Measurements from ENCODE around the gene LAMC1. TPM values are rescaled to one million over a fixed set of nuclear protein-coding genes. Genes with fewer than 3 reads are reported as not detected.

The LAMC1 gene
- total and polyA plus RNA-seq, 2 donors (not counting 1 experiment from before 2014, with no cell fraction given) = 408 to 604 TPM

DNA sequence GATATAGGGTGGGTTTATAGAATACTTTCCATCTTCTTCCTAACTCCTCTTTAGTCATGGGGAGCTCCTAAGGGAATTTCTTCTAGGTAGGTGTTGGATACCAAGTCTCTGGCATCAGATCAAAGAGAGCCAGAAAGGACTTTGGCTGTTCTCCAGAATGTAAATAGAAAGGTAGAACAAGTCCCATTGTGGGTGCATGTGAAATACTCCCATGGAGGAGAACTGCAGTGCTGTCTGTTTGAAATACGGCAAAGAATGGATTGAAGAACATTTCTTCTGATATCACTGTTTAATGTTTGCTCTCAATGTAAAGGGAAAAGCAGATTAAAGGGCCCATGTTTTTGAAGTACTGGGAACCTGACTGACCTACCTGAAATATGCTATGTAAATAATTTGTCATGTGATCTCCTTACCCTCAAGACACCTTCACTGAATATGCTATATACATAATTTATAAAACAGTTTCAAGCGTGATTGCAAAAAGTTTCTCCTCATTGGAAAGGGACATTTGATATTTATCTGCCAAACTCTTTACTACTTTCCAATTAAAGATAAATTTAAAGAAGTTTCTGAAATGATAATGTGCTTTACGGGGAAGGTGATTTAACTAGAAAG, 65.9 kb downstream of the LAMC1 start:
- Histone ChIP-seq H4K20me1 (ENCODE audit: control insufficient read depth, extremely low read depth, insufficient read depth, low read length) (no peaks in the 10 kb centered on the region), H3K9ac (ENCODE audit: insufficient read depth, low read length) (no peak overlapping the region), H3K9me3 (ENCODE audit: control insufficient read depth, insufficient read depth, low read depth, low read length) (no peaks in the 10 kb centered on the region), H2AFZ (ENCODE audit: low read length) (no peak overlapping the region), H3K4me1 (ENCODE audit: control insufficient read depth, extremely low read depth, insufficient read depth, low read length) (peaks cover 13% of the 10 kb centered on the region), H3K27me3 (ENCODE audit: control insufficient read depth, insufficient read depth, low read length) (no peaks in the 10 kb centered on the region), H3K4me2 (ENCODE audit: extremely low read depth, insufficient read depth, low read length) (no peak overlapping the region), H3K27ac (ENCODE audit: insufficient read depth, low read length) (no peak overlapping the region), H3K79me2 (ENCODE audit: control insufficient read depth, insufficient read depth, low read length) (peaks cover 88% of the 10 kb centered on the region), H3K4me3 (replicated peaks in 1 of 4; ENCODE audit: control extremely low read depth in 1 of 4, insufficient read depth in 1 of 4, low read depth in 3 of 4, low read length in 4 of 4) (no peak overlapping the region), H3K36me3 (ENCODE audit: control insufficient read depth, insufficient read depth, low read length) (no peaks in the 10 kb centered on the region)
- no peak for DNase-seq (ENCODE audit: low read depth in 2 of 2)
- TF ChIP-seq EZH2 (IDR thresholded peaks at IDR 0.05; ENCODE audit: low read length, missing control alignments) = no peak
- TF ChIP-seq CTCF (conservative IDR thresholded peaks at IDR 0.05 in 1 of 2, IDR thresholded peaks at IDR 0.05 in 1 of 2; ENCODE audit: low read depth in 1 of 2, low read length in 2 of 2) = no peak

DNA sequence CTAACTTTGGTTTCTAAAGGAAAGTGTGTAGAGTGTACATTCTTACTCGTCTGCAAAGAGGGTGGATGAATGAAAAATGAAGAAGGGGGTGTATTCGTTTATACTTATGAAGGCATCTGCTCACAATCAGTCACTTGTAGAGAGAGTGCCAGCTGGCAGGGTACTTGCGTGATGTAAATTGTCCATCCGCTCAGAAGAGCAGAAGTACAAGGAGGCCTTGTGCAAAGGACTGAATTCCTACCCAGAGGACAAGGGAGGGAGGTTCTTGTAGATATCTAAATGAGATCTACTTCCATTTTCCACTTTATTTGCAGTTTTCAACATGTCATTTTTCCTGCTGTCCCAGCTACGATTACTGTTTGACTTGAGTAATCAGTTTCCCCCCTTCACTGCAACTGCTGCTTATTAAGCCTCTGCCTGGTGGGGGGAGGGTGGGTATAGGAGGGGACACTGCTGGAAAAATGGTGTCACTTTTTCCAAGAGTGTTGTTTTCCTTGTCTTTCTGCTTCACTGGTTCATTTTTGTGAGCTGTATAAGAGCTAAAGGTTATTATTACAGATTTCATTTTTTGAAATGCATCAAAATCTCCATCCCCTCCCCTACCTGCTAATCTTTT, 67.3 kb downstream of the LAMC1 start:
- DNase-seq (ENCODE audit: low read depth in 2 of 2) = peak; percentile 83 to 94
- Histone ChIP-seq H3K4me1 (ENCODE audit: control insufficient read depth, extremely low read depth, insufficient read depth, low read length) (peaks cover 14% of the 10 kb centered on the region), H3K36me3 (ENCODE audit: control insufficient read depth, insufficient read depth, low read length) (no peaks in the 10 kb centered on the region), H3K27ac (ENCODE audit: insufficient read depth, low read length) (no peak overlapping the region), H4K20me1 (ENCODE audit: control insufficient read depth, extremely low read depth, insufficient read depth, low read length) (no peaks in the 10 kb centered on the region), H2AFZ (ENCODE audit: low read length) (no peak overlapping the region), H3K4me2 (ENCODE audit: extremely low read depth, insufficient read depth, low read length) (peak overlapping the region; percentile 44), H3K9ac (ENCODE audit: insufficient read depth, low read length) (no peak overlapping the region), H3K9me3 (ENCODE audit: control insufficient read depth, insufficient read depth, low read depth, low read length) (no peaks in the 10 kb centered on the region), H3K27me3 (ENCODE audit: control insufficient read depth, insufficient read depth, low read length) (no peaks in the 10 kb centered on the region), H3K79me2 (ENCODE audit: control insufficient read depth, insufficient read depth, low read length) (peaks cover 83% of the 10 kb centered on the region), H3K4me3 (replicated peaks in 1 of 4; ENCODE audit: control extremely low read depth in 1 of 4, insufficient read depth in 1 of 4, low read depth in 3 of 4, low read length in 4 of 4) (no peak overlapping the region)
- TF ChIP-seq EZH2 (IDR thresholded peaks at IDR 0.05; ENCODE audit: low read length, missing control alignments) (no peak), CTCF (conservative IDR thresholded peaks at IDR 0.05 in 1 of 2, IDR thresholded peaks at IDR 0.05 in 1 of 2; ENCODE audit: low read depth in 1 of 2, low read length in 2 of 2) (no peak)

- H3K9ac ChIP-seq (ENCODE audit: insufficient read depth, low read length) = no peak overlapping the region
- no peaks in the 10 kb centered on the region for H3K9me3 ChIP-seq (ENCODE audit: control insufficient read depth, insufficient read depth, low read depth, low read length)
- H3K4me2 ChIP-seq (ENCODE audit: extremely low read depth, insufficient read depth, low read length) = no peak overlapping the region
- no peak overlapping the region for H3K27ac ChIP-seq (ENCODE audit: insufficient read depth, low read length)
- peaks cover 14% of the 10 kb centered on the region for H3K4me1 ChIP-seq (ENCODE audit: control insufficient read depth, extremely low read depth, insufficient read depth, low read length)
- H3K36me3 ChIP-seq (ENCODE audit: control insufficient read depth, insufficient read depth, low read length) = no peaks in the 10 kb centered on the region
- no peaks in the 10 kb centered on the region for H3K27me3 ChIP-seq (ENCODE audit: control insufficient read depth, insufficient read depth, low read length)
- no peak for TF ChIP-seq EZH2 (IDR thresholded peaks at IDR 0.05; ENCODE audit: low read length, missing control alignments)
- no peak for TF ChIP-seq CTCF (conservative IDR thresholded peaks at IDR 0.05 in 1 of 2, IDR thresholded peaks at IDR 0.05 in 1 of 2; ENCODE audit: low read depth in 1 of 2, low read length in 2 of 2)
- DNase-seq (ENCODE audit: low read depth in 2 of 2) = no peak
- no peak overlapping the region for H2AFZ ChIP-seq (ENCODE audit: low read length)
- H4K20me1 ChIP-seq (ENCODE audit: control insufficient read depth, extremely low read depth, insufficient read depth, low read length) = no peaks in the 10 kb centered on the region
- H3K4me3 ChIP-seq (replicated peaks in 1 of 4; ENCODE audit: control extremely low read depth in 1 of 4, insufficient read depth in 1 of 4, low read depth in 3 of 4, low read length in 4 of 4) = no peak overlapping the region
- H3K79me2 ChIP-seq (ENCODE audit: control insufficient read depth, insufficient read depth, low read length) = peaks cover 83% of the 10 kb centered on the region
Measured at GRCh38 chr1:183091181-183091580, 68.0 kb downstream of the LAMC1 start.

Measured in fibroblast of lung (primary cell).